ENCODE results near the gene ARHGAP10.

- TF ChIP-seq, protein P1, sequence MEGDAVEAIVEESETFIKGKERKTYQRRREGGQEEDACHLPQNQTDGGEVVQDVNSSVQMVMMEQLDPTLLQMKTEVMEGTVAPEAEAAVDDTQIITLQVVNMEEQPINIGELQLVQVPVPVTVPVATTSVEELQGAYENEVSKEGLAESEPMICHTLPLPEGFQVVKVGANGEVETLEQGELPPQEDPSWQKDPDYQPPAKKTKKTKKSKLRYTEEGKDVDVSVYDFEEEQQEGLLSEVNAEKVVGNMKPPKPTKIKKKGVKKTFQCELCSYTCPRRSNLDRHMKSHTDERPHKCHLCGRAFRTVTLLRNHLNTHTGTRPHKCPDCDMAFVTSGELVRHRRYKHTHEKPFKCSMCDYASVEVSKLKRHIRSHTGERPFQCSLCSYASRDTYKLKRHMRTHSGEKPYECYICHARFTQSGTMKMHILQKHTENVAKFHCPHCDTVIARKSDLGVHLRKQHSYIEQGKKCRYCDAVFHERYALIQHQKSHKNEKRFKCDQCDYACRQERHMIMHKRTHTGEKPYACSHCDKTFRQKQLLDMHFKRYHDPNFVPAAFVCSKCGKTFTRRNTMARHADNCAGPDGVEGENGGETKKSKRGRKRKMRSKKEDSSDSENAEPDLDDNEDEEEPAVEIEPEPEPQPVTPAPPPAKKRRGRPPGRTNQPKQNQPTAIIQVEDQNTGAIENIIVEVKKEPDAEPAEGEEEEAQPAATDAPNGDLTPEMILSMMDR (IDR thresholded peaks at IDR 0.05), result no peak
- TF ChIP-seq EP300 (IDR thresholded peaks at IDR 0.05), result no peak
- no peak for TF ChIP-seq POLR2A (IDR thresholded peaks at IDR 0.05)
Observed at GRCh38 chr4:147760176-147760575, 28.3 kb downstream of the ARHGAP10 start.
